ENCODE measurements around the gene XXYLT1. TPM values are rescaled to one million over a fixed set of nuclear protein-coding genes. Genes with fewer than 3 reads are reported as not detected.
A peak's percentile ranks its signal among the peaks of the same experiment; 100 is the strongest.

Gene XXYLT1
- total and polyA plus RNA-seq, 10 of the 15 experiments (the other 5 are each of a cell fraction or from before 2014, with no cell fraction given), result 1.2 to 14.2 (median 9.3) TPM

GRCh38 chr3:195129072-195129643 is 141.8 kb downstream of the XXYLT1 start (continued):
- TF ChIP-seq, protein P1, sequence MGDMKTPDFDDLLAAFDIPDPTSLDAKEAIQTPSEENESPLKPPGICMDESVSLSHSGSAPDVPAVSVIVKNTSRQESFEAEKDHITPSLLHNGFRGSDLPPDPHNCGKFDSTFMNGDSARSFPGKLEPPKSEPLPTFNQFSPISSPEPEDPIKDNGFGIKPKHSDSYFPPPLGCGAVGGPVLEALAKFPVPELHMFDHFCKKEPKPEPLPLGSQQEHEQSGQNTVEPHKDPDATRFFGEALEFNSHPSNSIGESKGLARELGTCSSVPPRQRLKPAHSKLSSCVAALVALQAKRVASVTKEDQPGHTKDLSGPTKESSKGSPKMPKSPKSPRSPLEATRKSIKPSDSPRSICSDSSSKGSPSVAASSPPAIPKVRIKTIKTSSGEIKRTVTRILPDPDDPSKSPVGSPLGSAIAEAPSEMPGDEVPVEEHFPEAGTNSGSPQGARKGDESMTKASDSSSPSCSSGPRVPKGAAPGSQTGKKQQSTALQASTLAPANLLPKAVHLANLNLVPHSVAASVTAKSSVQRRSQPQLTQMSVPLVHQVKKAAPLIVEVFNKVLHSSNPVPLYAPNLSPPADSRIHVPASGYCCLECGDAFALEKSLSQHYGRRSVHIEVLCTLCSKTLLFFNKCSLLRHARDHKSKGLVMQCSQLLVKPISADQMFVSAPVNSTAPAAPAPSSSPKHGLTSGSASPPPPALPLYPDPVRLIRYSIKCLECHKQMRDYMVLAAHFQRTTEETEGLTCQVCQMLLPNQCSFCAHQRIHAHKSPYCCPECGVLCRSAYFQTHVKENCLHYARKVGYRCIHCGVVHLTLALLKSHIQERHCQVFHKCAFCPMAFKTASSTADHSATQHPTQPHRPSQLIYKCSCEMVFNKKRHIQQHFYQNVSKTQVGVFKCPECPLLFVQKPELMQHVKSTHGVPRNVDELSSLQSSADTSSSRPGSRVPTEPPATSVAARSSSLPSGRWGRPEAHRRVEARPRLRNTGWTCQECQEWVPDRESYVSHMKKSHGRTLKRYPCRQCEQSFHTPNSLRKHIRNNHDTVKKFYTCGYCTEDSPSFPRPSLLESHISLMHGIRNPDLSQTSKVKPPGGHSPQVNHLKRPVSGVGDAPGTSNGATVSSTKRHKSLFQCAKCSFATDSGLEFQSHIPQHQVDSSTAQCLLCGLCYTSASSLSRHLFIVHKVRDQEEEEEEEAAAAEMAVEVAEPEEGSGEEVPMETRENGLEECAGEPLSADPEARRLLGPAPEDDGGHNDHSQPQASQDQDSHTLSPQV (IDR thresholded peaks at IDR 0.05), result peak; percentile 55; the same call in 1 of the 2 replicates
- 0 out of 2 replicates have a peak, but pooled peaks have one; percentile 4 for TF ChIP-seq STAT3 (IDR thresholded peaks at IDR 0.05; ENCODE audit: low read depth, low read length)
- TF ChIP-seq WRNIP1 (IDR thresholded peaks at IDR 0.05; ENCODE audit: borderline replicate concordance, low read depth, low read length), result no peak
- TF ChIP-seq SMARCA5 (IDR thresholded peaks at IDR 0.05), result 0 out of 2 replicates have a peak, but pooled peaks have one; percentile 22
- peak; percentile 4; the same call in 1 of the 2 replicates for TF ChIP-seq ZNF207 (IDR thresholded peaks at IDR 0.05; ENCODE audit: borderline replicate concordance)
- TF ChIP-seq NRF1 (conservative IDR thresholded peaks at IDR 0.05; ENCODE audit: low read depth, low read length), result no peak
- TF ChIP-seq YY1 (IDR thresholded peaks at IDR 0.05; ENCODE audit: low read depth, low read length), result peak; percentile 84
